ENCODE measurements around the gene MAPK1IP1L. TPM values are rescaled to one million over a fixed set of nuclear protein-coding genes. Genes with fewer than 3 reads are reported as not detected.
"Not testable (repeated sequence)": the region's sequence is repeated elsewhere in the genome, so short reads cannot be mapped to it uniquely, and the experiment has no call there.

Gene MAPK1IP1L
- total RNA-seq, 1 experiment from 2014 or later: 74.8 TPM

DNA sequence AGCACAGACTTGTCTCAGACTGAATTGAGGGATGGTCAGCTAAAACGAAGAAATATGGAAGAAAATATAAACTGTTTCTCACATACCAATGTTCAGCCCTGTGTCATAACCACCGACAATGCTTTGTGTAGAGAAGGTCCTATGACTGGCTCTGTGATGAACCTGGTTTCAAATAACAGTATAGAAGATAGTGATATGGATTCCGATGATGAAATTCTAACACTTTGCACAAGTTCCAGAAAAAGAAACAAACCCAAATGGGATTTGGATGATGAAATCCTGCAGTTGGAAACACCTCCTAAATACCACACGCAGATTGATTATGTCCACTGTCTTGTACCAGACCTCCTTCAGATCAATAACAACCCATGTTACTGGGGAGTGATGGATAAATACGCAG lies 7.9 kb upstream of the MAPK1IP1L start:
- Histone ChIP-seq H3K27ac (no peak overlapping the region), H3K4me1 (replicated peaks) (peaks cover 4% of the 10 kb centered on the region)
- no peak for DNase-seq (ENCODE audit: low read depth in 1 of 2, low spot score in 2 of 2)

DNA sequence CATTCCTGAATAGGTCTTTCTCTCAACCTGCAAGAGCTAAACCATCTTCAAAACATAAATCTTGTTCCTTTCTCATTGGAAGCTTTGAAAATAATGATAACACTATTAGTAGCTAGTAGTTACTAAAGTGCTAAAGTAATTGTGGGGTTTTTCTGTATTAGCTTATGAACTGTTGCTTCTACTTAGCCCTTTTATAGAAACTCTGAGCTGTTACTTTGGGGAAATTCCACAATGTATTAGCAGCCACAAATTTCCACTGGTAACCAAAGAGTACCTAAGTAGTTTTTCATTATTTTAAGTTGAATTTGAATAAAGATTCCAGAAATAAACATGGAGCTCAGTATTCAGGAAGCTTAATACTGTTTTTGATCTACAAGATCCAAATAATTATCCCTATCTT lies 6.4 kb upstream of the MAPK1IP1L start:
- Histone ChIP-seq H3K27me3 (replicated peaks) (no peaks in the 10 kb centered on the region), H3K36me3 (peaks cover 43% of the 10 kb centered on the region), H3K4me1 (replicated peaks) (no peaks in the 10 kb centered on the region), H3K4me3 (no peak overlapping the region), H3K9me3 (replicated peaks) (no peaks in the 10 kb centered on the region), H3K27ac (no peak overlapping the region)
- no peak for DNase-seq (ENCODE audit: low read depth in 1 of 2, low spot score in 2 of 2)

More for the DNA sequence above, 7.9 kb upstream of the MAPK1IP1L start:
- no peaks in the 10 kb centered on the region for H3K9me3 ChIP-seq (replicated peaks)
- no peak overlapping the region for H3K4me3 ChIP-seq
- H3K27me3 ChIP-seq (replicated peaks): no peaks in the 10 kb centered on the region
- H3K36me3 ChIP-seq: peaks cover 59% of the 10 kb centered on the region

DNA sequence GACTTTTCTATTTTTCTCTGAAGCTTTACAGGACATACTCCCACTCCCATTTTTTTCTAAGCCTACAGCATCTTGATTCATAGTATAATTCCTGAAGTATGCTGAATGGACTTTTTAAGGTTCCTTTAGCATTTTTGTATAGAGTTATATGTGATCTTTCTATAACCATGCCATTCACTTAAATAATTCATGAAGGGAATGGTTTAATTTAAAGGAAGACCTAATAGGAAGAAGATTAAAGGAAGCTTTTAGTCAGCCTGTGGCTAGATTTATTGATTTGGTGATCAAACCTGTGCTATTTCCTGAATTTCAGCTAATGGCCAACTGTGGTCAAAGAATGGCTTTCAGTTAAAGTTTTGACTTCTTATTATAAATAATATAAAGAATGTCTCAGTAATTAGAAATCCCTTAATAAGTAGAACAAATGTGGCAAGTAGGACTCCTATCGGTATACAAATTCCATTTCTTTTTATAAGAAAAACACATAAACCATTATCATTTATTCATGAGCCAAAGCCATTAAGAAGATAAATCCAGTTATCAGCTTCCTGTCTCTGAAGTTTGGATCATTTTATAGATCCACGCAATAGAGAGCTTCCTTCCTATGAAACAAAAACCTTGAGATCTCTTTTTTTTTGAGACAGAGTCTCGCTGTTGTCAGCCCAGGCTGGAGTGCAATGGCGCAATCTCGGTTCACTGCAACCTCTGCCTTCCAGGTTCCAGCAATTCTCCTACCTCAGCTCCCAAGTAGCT lies 4.0 kb upstream of the MAPK1IP1L start:
- H3K36me3 ChIP-seq: peaks cover 46% of the 10 kb centered on the region
- H3K27ac ChIP-seq: no peak overlapping the region
- DNase-seq (ENCODE audit: low read depth in 1 of 2, low spot score in 2 of 2): no peak
- H3K4me1 ChIP-seq (replicated peaks): peaks cover 6% of the 10 kb centered on the region
- H3K4me3 ChIP-seq: no peak overlapping the region
- H3K9me3 ChIP-seq (replicated peaks): no peaks in the 10 kb centered on the region
- H3K27me3 ChIP-seq (replicated peaks): no peaks in the 10 kb centered on the region

DNA sequence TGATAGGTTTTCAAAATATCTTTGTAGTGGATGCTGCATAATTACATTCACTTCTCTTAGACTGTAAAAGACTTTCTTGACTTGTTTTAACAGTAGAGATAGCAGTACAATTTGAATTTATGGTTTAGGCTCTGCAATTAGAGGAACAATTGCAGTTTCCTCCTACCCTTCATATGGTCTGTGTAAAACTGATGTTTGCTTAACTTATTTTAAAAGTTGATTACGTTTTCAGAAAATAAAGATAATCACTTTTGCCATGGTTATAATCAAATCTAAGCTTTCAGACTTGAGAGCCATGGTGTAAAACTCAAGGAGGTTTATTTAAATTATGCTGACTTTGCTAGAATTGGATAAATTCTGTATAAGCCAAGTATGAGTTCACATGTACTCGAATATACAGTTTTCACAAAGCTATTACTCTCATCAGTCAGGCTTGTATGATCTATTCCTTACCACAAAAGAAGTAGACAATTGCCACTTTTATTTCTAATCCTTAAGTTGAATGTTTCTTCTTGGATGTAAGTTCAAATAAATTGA lies 2.5 kb upstream of the MAPK1IP1L start:
- Histone ChIP-seq H3K4me1 (replicated peaks) (peaks cover 17% of the 10 kb centered on the region), H3K27ac (no peak overlapping the region), H3K36me3 (peaks cover 45% of the 10 kb centered on the region), H3K9me3 (replicated peaks) (no peaks in the 10 kb centered on the region), H3K27me3 (replicated peaks) (no peaks in the 10 kb centered on the region), H3K4me3 (no peak overlapping the region)
- DNase-seq (ENCODE audit: low read depth in 1 of 2, low spot score in 2 of 2): no peak

DNA sequence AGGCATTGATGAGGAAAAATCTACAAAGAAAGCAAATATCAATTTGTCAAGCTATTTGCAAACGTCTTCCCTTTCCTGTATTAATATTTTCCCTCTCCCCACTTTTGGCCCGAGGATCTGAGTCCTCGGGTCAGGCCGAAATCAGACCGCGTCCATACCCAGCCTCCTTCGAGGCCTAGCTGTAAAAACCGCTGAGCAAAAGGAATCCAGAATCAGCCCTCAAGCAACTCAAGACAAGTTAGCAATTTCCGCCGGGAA lies 353 bp upstream of the MAPK1IP1L start:
- DNase-seq (ENCODE audit: low read depth in 1 of 2, low spot score in 2 of 2): no peak
- H3K9me3 ChIP-seq (replicated peaks): no peaks in the 10 kb centered on the region
- peak overlapping the region; percentile 97 for H3K4me3 ChIP-seq

DNA sequence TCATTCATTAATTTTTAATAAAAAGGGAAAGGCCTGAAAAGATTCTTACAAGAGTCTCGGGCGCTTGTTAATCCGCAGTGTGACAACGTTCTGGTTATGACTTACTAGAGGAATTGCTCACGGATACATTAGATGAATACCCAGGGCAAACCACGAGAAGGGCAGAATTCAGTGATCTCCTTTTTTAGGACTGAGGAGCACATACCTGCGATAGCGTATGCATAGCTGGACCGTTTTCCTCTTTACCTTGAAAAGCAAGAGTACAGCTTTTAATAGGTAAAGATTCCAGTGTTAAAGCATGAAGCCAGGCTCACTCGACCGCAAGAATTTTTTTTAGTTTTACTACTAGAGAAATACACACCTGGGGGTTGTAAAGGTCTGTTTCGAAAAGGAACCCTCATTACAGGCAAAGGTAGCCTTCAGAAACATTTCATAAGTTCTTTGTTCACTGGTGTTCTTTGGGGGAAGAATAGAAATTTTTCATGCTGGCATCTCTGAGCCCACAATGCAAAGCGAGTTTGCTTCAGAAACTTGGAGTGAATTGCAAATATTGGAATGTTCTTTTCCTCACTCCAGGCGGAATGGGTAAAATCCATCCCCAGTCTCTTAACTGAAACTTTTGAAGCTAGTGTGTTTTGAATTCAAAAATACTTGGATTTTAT lies 953 bp downstream of the MAPK1IP1L start:
- Histone ChIP-seq H3K36me3 (peaks cover 36% of the 10 kb centered on the region), H3K4me1 (replicated peaks) (peaks cover 17% of the 10 kb centered on the region), H3K27ac (peak overlapping the region; percentile 99), H3K9me3 (replicated peaks) (no peaks in the 10 kb centered on the region), H3K4me3 (peak overlapping the region; percentile 97), H3K27me3 (replicated peaks) (no peaks in the 10 kb centered on the region)
- DNase-seq (ENCODE audit: low read depth in 1 of 2, low spot score in 2 of 2): no peak

More for the DNA sequence above, 353 bp upstream of the MAPK1IP1L start:
- peaks cover 17% of the 10 kb centered on the region for H3K4me1 ChIP-seq (replicated peaks)
- peak overlapping the region; percentile 99 for H3K27ac ChIP-seq
- peaks cover 37% of the 10 kb centered on the region for H3K36me3 ChIP-seq
- no peaks in the 10 kb centered on the region for H3K27me3 ChIP-seq (replicated peaks)

DNA sequence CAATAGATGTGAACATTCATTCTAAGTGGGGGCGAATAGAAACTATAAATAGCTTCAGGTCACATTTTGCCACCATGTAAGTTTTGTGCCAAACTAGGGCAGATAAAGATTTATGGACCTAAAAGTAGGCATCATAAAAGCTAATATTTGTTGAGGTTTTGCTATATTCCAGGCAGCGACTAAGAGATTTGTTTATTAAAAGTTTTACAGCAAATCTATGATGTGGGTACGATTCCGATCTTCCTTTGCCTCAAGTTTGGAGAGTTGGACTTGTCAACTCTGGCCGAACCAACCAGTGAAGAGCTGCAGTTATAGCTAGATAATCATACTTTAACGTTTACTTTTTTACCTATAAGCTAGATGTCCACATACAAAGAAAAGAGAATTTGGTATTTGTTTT lies 1.6 kb downstream of the MAPK1IP1L start:
- no peaks in the 10 kb centered on the region for H3K9me3 ChIP-seq (replicated peaks)
- peak overlapping the region; percentile 97 for H3K4me3 ChIP-seq
- H3K27ac ChIP-seq: peak overlapping the region; percentile 99
- H3K36me3 ChIP-seq: peaks cover 40% of the 10 kb centered on the region
- H3K4me1 ChIP-seq (replicated peaks): peaks cover 17% of the 10 kb centered on the region
- no peak for DNase-seq (ENCODE audit: low read depth in 1 of 2, low spot score in 2 of 2)
- no peaks in the 10 kb centered on the region for H3K27me3 ChIP-seq (replicated peaks)

DNA sequence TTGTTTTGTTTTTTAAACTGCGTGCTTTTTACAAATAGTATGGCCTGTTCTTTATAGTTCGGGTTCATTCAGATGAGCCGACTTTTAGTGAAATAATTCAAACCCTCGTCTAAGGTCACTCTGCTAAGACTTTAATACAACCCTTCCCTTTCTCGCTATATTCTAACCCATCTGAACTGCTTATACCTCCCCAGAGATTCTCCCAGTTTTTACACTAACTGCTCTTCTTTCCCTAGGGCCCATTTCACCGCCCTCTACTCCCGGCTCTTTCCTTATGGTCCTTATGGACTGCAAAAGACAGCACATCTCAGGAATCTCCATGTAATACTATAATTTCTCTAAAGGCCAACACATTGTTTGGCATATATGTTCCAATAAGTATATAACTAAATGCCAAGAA lies 2.1 kb downstream of the MAPK1IP1L start:
- H3K4me3 ChIP-seq: peak overlapping the region; percentile 97; the same call in 1 of the 2 replicates
- H3K4me1 ChIP-seq (replicated peaks): peaks cover 17% of the 10 kb centered on the region
- H3K27me3 ChIP-seq (replicated peaks): no peaks in the 10 kb centered on the region
- no peak overlapping the region for H3K27ac ChIP-seq
- peaks cover 45% of the 10 kb centered on the region for H3K36me3 ChIP-seq
- no peaks in the 10 kb centered on the region for H3K9me3 ChIP-seq (replicated peaks)
- DNase-seq (ENCODE audit: low read depth in 1 of 2, low spot score in 2 of 2): no peak

DNA sequence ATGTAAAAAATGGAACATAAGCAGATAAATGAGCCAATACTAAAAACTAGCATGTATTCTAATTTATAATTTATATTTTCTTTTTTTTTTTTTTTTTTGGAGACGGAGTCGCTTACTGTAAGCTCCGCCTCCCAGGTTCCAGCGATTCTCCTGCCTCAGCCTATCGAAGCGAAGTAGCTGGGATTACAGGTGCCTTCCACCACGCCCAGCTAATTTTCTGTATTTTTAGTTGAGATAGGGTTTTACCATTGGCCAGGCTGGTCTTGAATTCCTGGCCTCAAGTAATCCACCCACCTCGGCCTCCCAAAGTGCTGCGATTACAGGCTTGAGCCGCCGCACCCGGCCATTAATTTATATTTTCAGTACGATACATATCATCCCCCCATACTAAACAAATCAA lies 2.7 kb downstream of the MAPK1IP1L start:
- H3K27me3 ChIP-seq (replicated peaks): no peaks in the 10 kb centered on the region
- H3K4me3 ChIP-seq: no peak overlapping the region
- no peak overlapping the region for H3K27ac ChIP-seq
- no peak for DNase-seq (ENCODE audit: low read depth in 1 of 2, low spot score in 2 of 2)
- peaks cover 48% of the 10 kb centered on the region for H3K36me3 ChIP-seq
- H3K9me3 ChIP-seq (replicated peaks): no peaks in the 10 kb centered on the region
- H3K4me1 ChIP-seq (replicated peaks): peaks cover 17% of the 10 kb centered on the region

DNA sequence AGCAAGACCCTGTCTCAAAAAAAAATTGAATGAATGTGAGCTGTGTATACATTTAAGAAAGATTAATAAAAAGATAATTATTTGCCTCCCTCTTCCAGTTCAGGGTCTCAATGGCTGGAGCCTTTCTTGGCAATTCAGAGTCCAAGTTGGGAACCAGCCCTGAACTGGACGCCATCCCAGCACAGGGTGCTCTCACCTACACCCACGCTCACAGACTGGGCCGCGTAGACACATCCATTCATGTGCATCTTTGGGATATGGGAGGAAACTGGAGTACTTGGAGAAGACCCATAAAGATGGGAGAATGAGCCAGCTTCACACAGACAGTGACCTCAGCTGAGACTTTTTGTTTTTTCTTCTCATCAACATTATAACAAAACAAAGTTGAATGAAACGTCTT lies 6.5 kb downstream of the MAPK1IP1L start:
- H3K27me3 ChIP-seq (replicated peaks): no peaks in the 10 kb centered on the region
- H3K4me1 ChIP-seq (replicated peaks): peaks cover 8% of the 10 kb centered on the region
- H3K4me3 ChIP-seq: no peak overlapping the region
- H3K36me3 ChIP-seq: peaks cover 72% of the 10 kb centered on the region
- DNase-seq (ENCODE audit: low read depth in 1 of 2, low spot score in 2 of 2): no peak
- H3K27ac ChIP-seq: no peak overlapping the region
- no peaks in the 10 kb centered on the region for H3K9me3 ChIP-seq (replicated peaks)

DNA sequence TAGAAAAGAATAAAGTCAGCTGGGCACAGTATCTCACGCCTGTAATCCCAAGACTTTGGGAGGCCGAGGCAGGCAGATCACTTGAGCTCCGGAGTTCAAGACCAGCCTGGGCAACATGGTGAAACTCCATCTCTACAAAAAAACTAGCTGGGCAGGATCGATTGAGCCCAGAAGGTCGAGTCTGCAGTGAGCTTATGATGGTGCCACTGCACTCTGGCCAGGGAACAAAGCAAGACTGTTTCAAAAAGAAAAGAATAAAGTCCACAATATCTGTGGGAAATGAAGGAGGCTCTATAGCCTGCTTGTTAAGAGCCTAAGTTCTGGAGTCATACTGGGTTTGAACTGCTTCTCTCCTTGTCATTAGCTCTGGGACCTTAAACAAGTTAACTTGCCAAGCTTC lies 7.9 kb downstream of the MAPK1IP1L start:
- H3K27ac ChIP-seq: no peak overlapping the region
- no peaks in the 10 kb centered on the region for H3K9me3 ChIP-seq (replicated peaks)
- no peak for DNase-seq (ENCODE audit: low read depth in 1 of 2, low spot score in 2 of 2)
- H3K36me3 ChIP-seq: peaks cover 73% of the 10 kb centered on the region
- H3K27me3 ChIP-seq (replicated peaks): no peaks in the 10 kb centered on the region
- H3K4me1 ChIP-seq (replicated peaks): peaks cover 4% of the 10 kb centered on the region; the same call in 1 of the 2 replicates
- H3K4me3 ChIP-seq: no peak overlapping the region

DNA sequence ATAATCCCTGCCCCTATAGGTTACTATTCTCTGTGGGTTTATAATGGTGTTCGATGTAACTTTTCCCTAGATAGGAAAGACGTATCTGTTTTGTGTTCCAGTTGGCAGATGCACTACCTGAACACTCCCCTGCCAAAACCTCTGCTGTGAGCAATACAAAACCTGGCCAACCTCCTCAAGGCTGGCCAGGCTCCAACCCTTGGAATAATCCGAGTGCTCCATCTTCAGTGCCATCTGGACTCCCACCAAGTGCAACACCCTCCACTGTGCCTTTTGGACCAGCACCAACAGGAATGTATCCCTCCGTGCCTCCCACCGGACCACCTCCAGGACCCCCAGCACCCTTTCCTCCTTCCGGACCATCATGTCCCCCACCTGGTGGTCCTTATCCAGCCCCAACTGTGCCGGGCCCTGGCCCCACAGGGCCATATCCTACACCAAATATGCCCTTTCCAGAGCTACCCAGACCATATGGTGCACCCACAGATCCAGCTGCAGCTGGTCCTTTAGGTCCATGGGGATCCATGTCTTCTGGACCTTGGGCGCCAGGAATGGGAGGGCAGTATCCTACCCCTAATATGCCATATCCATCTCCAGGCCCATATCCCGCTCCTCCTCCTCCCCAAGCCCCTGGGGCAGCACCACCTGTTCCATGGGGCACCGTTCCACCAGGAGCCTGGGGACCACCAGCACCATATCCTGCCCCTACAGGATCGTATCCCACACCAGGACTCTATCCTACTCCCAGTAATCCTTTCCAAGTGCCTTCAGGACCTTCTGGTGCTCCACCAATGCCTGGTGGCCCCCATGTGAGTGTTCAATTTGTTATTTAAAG lies 11.3 kb downstream of the MAPK1IP1L start:
- H3K9me3 ChIP-seq (replicated peaks): no peaks in the 10 kb centered on the region
- no peak overlapping the region for H3K27ac ChIP-seq
- H3K4me3 ChIP-seq: no peak overlapping the region
- no peaks in the 10 kb centered on the region for H3K27me3 ChIP-seq (replicated peaks)
- H3K36me3 ChIP-seq: peaks cover 84% of the 10 kb centered on the region
- peaks cover 11% of the 10 kb centered on the region; the same call in 1 of the 2 replicates for H3K4me1 ChIP-seq (replicated peaks)
- DNase-seq (ENCODE audit: low read depth in 1 of 2, low spot score in 2 of 2): no peak

DNA sequence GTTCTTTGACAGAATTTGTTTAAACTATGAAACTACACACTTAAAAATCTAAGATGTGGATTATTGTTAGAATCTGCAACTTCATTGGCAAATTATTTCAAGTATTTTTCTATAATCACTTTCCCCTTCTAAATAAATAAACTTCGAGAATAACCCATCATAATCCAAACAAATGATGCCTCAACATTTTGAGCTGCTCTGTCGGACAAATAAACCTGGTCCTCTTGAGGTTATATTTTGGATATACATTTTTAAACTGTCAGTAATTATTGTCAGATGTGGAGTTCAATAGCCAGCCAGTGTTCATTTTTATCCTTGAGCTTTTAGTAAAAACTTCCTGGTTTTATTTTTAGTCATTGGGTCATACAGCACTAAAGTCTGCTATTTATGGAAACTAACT lies 13.4 kb downstream of the MAPK1IP1L start:
- H3K27ac ChIP-seq; H3K27me3 ChIP-seq (replicated peaks); H3K9me3 ChIP-seq (replicated peaks); DNase-seq (ENCODE audit: low read depth in 1 of 2, low spot score in 2 of 2); H3K4me3 ChIP-seq: not testable (repeated sequence)
- peaks cover 11% of the 10 kb centered on the region; the same call in 1 of the 2 replicates for H3K4me1 ChIP-seq (replicated peaks)
- H3K36me3 ChIP-seq: peaks cover 69% of the 10 kb centered on the region

DNA sequence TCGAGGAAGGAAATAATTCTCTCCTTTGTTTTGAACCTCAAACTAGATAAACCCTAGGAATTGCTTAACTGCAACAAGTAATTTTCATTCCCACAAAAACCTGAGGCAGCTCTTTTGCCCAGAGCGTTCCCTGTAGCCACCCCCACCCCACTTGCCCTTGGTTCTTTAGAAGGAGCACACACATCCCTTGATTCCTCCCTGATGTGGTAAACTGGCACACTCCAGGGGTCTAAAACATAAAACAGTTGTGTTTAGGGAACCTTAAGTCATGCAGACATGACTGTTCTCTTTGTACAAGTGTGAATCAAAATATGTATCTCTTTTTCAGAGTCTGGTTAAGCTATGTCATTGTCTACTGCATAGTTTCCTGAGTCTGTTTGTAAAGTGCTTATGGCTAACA lies 14.0 kb downstream of the MAPK1IP1L start:
- H3K9me3 ChIP-seq (replicated peaks): no peaks in the 10 kb centered on the region
- H3K27ac ChIP-seq: no peak overlapping the region
- H3K4me3 ChIP-seq: no peak overlapping the region
- peaks cover 66% of the 10 kb centered on the region for H3K36me3 ChIP-seq
- H3K4me1 ChIP-seq (replicated peaks): peaks cover 12% of the 10 kb centered on the region
- DNase-seq (ENCODE audit: low read depth in 1 of 2, low spot score in 2 of 2): no peak
- H3K27me3 ChIP-seq (replicated peaks): no peaks in the 10 kb centered on the region
